Lower leg skin (tissue), 3 donors: Measurements from ENCODE around the gene FAM53A.

Experiments used
- CTCF ChIP-seq, 3 donors: fragments of 450-650 bp; IDR thresholded peaks; one replicate each; pipeline ENCODE4 v1.5.1; 2016; ENCODE audit warnings: antibody characterized with exemption in 3 of 3, mild to moderate bottlenecking in 3 of 3, moderate library complexity in 2 of 3
- POLR2A ChIP-seq, 2 donors: fragments of 450-650 bp; IDR thresholded peaks; one replicate each; pipeline ENCODE4 v1.6.1; 2016 to 2017; ENCODE audit warnings: antibody characterized with exemption in 2 of 2, mild to moderate bottlenecking in 1 of 2, moderate library complexity in 1 of 2

- TF ChIP-seq CTCF (IDR thresholded peaks at IDR 0.05) = no peak
- TF ChIP-seq POLR2A (IDR thresholded peaks at IDR 0.05) = no peak
Measured at GRCh38 chr4:1618438-1618837, 65.7 kb downstream of the FAM53A start.
